Measurements from ENCODE around the gene PGM1. TPM values are rescaled to one million over a fixed set of nuclear protein-coding genes. Genes with fewer than 3 reads are reported as not detected.

The PGM1 gene
- total and polyA plus RNA-seq, 2 donors (not counting 3 experiments of a cell fraction or from before 2014, with no cell fraction given) = 9.3 to 21.0 TPM

DNA sequence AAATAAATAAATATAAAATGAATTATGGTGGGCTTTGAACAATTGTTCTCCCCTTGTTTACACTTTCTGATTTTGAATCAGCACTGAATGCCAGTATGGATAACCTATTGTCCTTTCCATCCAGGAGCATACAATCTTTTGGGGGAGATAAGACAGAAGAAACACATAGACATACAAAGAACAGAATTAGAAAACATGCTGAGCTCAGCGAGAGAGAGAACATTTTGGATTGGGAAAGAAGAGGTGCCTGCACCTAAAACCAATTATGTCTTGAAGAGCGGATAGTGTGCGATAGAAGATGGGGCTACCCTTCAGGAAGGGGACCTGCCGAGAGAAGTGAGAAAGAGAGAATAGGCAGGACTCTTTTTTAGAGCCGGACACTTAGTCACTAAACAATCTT lies 6.6 kb downstream of the PGM1 start:
- ChIA-PET POLR2A (no interaction called here), CTCF (no interaction called here)
- no peak for FAIRE-seq
- H3K4me2 ChIP-seq (ENCODE audit: insufficient read depth, low read length) = no peak overlapping the region
- TF ChIP-seq GATA2 (IDR thresholded peaks at IDR 0.05; ENCODE audit: insufficient read depth, insufficient read length, low read depth, low read length) (no peak), MYC (IDR thresholded peaks at IDR 0.05; ENCODE audit: low read depth, low read length) (no peak), EZH2 (IDR thresholded peaks at IDR 0.05; ENCODE audit: borderline replicate concordance, low read depth, low read length, severe bottlenecking) (no peak), POLR2A (IDR thresholded peaks at IDR 0.05; ENCODE audit: low read depth, low read length) (no peak), FOS (IDR thresholded peaks at IDR 0.05; ENCODE audit: borderline replicate concordance, insufficient read depth, low read length) (no peak), POLR2AphosphoS5 (IDR thresholded peaks at IDR 0.05; ENCODE audit: insufficient read depth, low read depth, low read length) (no peak), JUN (IDR thresholded peaks at IDR 0.05; ENCODE audit: borderline replicate concordance, insufficient read depth, insufficient read length, low read depth) (no peak)
- TF ChIP-seq, protein P1, sequence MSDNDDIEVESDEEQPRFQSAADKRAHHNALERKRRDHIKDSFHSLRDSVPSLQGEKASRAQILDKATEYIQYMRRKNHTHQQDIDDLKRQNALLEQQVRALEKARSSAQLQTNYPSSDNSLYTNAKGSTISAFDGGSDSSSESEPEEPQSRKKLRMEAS (IDR thresholded peaks at IDR 0.05; ENCODE audit: insufficient read depth, insufficient read length) = no peak
- TF ChIP-seq, protein P2, sequence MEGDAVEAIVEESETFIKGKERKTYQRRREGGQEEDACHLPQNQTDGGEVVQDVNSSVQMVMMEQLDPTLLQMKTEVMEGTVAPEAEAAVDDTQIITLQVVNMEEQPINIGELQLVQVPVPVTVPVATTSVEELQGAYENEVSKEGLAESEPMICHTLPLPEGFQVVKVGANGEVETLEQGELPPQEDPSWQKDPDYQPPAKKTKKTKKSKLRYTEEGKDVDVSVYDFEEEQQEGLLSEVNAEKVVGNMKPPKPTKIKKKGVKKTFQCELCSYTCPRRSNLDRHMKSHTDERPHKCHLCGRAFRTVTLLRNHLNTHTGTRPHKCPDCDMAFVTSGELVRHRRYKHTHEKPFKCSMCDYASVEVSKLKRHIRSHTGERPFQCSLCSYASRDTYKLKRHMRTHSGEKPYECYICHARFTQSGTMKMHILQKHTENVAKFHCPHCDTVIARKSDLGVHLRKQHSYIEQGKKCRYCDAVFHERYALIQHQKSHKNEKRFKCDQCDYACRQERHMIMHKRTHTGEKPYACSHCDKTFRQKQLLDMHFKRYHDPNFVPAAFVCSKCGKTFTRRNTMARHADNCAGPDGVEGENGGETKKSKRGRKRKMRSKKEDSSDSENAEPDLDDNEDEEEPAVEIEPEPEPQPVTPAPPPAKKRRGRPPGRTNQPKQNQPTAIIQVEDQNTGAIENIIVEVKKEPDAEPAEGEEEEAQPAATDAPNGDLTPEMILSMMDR (IDR thresholded peaks at IDR 0.05; ENCODE audit: extremely low read depth in 1 of 2, insufficient read depth in 1 of 2, low read depth in 1 of 2, low read length in 2 of 2) = no peak
- no peaks in the 10 kb centered on the region for H4K20me1 ChIP-seq (replicated peaks; ENCODE audit: control insufficient read depth, extremely low read depth, insufficient read depth, low read length)
- H3K9me3 ChIP-seq (replicated peaks; ENCODE audit: control insufficient read depth, insufficient read depth, low read length) = no peaks in the 10 kb centered on the region
- H3K4me1 ChIP-seq (ENCODE audit: control insufficient read depth, extremely low read depth, insufficient read depth, low read length) = no peaks in the 10 kb centered on the region
- no peak overlapping the region for H3K4me3 ChIP-seq (replicated peaks in 1 of 3; ENCODE audit: insufficient read depth in 1 of 3, low read depth in 1 of 3, low read length in 3 of 3)
- H2AFZ ChIP-seq (ENCODE audit: low read depth, low read length) = no peak overlapping the region
- H3K9ac ChIP-seq (replicated peaks; ENCODE audit: extremely low read depth, insufficient read depth, low read length) = no peak overlapping the region
- dilution Hi-C loops (cut with MboI; ENCODE audit: extremely low pct_ligation_motif_present, low sequenced_read_pairs) (no loop called here), intact Hi-C loops (cut with micrococcal nuclease) (no loop called here)
- H3K9me1 ChIP-seq (replicated peaks; ENCODE audit: control insufficient read depth, extremely low read depth, insufficient read depth, low read length) = no peaks in the 10 kb centered on the region
- H3K27me3 ChIP-seq (ENCODE audit: control insufficient read depth in 2 of 2, insufficient read depth in 2 of 2, low read length in 2 of 2) = no peaks in the 10 kb centered on the region
- no peaks in the 10 kb centered on the region for H3K79me2 ChIP-seq (ENCODE audit: control insufficient read depth, insufficient read depth, low read length)
- no peaks in the 10 kb centered on the region for H3K36me3 ChIP-seq (ENCODE audit: control insufficient read depth in 2 of 2, extremely low read depth in 1 of 2, insufficient read depth in 2 of 2, low read length in 2 of 2)
- H3K27ac ChIP-seq (ENCODE audit: insufficient read depth, low read depth, low read length) = no peak overlapping the region
- no peak for DNase-seq (ENCODE audit: low read depth, low spot score)
- BruUV-seq (replicated peaks) = no TSS peak

Data from endothelial cell of umbilical vein (primary cell).